HG03103 (cell line): ENCODE results near the gene C5orf46.

Source experiments
- ATAC-seq: cut with Tn5 transposase; IDR thresholded peaks from one replicate; pipeline ENCODE4 v1.9.1; 2021; ENCODE audit warnings: low read depth; ENCODE audit not compliant: unreplicated experiment

Gene C5orf46

DNA sequence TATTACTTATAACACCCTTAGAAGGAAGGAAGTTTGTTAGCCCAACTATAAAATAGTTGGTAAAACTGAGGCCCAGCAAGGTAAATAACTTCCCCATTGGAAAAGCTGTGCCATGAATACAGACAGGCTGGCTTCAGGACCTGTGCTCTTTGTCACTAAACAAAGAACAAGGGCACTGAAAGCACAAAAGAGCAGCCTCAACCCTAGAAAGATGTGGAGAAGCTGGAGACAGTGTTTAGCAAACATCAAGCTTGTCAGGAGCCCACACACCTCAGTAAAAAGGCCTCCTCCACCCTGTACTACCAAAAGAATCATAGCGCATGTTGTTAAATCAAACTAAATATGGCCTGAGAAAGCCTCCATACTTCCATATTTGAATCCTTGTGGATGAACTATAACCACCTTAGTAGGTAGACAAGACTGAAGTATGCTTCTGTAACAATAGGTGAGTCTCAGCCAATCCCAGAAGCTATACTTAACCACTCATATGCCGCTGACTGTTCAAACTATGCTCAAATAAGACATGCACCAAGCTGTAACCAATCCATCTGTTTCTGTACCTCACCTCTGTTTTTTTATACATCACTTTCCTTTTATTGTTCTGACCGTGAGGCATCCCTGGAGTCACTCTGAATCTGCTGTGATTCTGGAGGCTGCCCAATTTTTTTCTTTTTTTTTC, 46.2 kb downstream of the C5orf46 start:
- ATAC-seq = no peak

DNA sequence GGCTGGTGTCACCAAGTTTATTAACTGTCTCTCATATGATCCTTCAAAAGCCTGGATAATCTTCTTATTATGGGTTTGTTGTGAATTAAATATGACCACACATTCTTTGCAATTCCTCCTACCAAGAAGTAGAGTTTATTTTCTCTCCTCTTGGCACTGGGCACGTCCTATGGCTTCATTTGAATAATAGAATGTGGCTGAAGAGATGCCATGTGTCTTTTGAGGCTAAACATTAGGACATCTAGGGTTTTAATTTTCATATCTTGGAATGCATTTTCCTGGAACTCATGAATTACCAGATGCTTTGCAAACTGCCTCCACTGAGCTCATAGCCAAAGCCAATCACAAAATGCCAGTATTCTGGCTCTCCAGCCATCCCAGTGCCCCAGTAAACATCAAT, 47.8 kb downstream of the C5orf46 start:
- no peak for ATAC-seq

DNA sequence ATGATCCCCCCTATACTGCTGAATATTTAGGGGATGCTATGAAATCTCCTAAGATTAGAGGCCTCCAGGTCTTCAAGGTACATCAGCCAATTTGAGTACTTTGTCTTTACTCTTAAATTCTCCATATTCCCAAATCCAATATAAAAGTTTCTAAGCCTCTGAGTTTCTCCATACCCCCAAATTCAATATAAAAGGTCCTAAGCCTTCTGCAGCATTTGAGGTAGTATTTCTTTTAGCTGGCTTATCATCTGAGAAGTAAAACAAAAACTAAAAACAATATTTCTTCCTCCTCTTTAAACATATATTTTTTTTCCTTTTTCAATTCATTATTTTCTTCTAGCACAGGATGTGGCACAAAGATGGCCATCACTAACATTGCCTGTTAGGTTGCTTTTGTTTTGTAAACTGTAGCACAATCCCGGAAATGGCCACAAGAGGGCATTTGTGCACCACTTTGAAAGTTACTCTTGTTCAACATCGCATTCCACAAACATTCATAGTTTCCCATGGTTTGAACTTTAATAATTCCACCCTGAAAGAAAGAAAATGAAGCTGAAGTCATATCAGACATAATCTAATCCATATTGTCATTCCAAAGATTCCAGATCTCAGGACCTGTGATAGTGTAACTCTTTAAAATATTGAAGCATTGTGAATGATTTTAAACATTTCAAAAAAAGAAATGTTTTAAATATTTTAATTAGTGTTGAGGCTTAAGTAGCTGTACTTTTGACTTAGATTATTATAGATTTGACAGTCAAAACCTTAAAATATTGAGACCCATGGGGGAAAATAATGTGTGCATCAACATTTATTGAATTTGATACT, 48.8 kb downstream of the C5orf46 start:
- ATAC-seq = peak; percentile 86

DNA sequence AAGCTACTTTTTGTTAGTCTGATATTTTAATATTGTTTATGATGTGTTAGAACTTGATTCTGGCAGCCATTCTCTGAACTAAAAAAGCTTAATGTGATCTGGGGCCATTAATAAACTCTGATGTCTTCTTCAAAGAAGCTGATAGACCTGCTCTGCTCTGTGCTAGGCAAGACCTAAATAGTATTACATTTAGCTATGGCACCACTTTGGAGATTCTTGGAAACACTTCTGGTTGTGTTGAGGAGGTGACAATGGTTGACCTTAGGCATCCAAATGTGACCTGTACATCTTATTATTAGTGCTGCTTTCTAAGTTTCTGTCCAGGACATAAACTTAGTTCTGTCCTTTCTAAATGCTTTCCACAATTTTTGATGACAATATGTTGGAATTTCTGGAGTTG, 49.5 kb downstream of the C5orf46 start:
- ATAC-seq = no peak

DNA sequence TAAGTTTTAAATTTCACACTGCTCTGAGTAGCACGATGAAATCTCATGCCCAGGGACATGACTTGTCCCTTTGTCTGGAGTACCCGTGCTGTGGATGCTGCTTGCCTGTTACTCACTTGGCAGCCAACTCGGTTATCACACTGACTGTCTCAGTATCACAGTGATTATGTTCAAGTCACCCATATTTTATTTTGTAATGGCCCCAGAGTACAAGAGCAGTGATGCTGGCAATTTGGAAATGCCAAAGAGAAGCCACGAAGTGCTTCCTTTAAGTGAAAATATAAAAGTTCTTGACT, 50.6 kb downstream of the C5orf46 start:
- ATAC-seq = no peak

DNA sequence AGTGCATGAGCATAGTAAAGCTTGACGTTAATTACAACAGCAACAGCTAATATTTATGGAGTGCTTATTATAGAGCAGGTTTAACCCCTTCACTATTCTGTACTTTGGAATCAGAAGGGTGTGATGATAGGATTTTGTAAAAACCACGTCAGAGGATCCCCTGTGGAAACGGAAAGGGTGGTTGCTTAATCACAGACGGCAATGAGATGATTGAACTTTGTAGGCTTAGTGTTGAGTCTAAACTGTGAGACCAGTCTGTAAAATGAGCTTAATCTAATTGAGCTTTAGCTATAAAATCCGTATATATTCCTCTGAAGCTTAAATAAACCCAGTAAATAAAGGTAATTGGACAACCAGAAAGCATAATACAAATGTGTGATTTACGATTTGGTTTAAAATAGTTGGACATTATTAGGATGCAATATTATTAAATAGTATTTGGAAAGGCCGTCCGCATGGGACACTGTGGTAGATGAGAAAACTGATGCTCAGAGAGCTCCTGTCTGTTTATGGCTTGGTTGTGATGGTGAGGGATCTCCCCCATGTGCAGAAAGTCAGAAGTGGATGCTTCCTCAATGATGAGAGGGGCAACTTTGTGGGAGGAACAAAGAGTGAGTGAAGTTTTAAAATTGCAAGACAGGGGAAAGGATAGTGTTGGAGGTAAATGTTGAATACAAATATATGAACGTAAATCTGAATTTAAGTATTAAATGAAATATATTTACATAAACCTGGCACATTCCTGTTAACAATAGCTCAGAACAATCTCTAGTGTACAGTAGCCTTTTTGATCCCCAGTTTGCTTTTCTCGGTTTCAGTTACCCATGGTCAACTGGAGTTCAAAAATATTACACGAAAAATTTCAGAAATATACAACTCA, 51.2 kb downstream of the C5orf46 start:
- no peak for ATAC-seq

DNA sequence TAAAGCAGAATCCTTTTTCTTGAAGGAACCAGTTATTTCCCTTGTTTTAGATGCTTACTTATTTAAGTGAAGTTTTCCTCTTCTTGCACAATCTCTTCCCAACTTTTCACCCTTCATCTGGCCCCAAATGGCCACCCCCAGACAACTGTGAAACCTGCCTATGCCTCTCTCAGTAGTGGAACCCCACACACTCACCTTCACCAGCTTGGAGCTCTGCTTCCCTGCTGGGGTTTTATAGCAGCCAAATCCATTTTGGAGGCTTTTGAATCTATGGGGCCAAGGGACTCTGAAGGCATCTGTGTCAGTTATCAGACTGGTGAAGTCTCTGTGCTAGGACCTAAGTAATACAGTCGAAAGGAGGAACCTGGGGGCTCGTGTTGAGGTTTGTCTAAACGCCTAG, 52.0 kb downstream of the C5orf46 start:
- ATAC-seq = no peak

DNA sequence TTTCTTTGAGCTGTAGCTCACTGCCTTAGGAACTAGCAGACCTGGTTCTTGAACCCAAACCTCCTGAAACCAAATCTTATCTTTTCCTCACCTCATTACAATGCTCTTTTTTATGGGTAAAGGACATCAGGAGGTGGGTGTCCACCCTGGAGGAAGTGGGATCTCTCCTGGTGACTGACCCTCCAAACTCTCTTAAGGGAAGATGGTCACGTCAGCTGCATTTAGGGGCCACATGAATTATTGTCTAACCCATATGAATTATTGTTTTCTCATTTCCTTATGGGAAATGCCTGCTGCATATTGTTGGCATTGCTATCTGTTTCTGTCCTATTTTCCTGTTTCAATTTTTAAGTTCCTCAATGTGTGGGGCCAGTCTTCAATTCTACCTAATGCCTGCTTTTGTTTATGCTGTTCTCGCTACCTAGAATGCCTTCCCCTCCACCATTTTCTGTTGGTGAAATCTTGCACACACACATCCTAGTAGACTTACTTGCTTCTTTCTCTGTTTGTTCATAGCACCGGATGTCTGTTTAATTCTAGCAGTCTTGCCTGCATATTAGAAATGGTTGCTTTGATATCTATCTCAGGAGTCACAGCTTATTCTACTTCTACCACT, 52.9 kb downstream of the C5orf46 start:
- no peak for ATAC-seq

DNA sequence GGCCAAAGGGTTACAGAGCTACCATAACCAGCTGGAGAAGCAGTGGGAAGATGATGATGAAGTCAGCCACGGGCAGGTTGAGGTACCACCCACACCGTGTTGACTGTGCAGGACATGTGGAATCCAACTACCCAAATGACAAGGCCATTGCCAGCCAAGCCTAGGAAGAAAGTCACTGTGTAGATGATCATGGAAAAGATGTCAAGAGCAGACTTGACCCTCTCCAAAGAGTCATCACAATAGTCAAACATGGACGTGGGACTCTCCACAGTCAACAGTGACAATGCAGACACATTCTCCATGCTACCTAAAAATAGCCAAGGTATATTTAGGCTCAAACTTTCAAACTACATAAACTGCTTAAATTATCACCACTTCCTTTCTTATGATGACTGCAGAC, 54.0 kb downstream of the C5orf46 start:
- no peak for ATAC-seq

DNA sequence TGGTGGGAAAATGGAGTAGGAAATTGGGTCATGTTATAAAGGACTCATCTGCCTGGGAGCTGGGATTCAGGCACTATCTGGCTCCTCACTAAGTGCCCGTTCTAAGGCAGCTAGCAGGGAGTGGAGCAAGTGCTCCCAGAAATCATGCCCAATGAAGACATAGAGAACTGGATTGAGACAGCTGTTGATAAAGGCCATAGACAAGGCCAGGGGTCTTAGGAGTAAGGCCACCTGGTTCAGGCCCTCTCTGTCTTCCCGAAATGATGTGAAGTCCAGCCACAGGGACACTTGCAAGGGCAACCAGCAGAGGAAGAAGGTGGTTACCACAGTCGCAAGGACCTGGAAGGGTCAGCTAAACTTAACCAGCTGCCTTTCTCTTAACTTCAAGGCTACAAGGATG, 54.8 kb downstream of the C5orf46 start:
- no peak for ATAC-seq

DNA sequence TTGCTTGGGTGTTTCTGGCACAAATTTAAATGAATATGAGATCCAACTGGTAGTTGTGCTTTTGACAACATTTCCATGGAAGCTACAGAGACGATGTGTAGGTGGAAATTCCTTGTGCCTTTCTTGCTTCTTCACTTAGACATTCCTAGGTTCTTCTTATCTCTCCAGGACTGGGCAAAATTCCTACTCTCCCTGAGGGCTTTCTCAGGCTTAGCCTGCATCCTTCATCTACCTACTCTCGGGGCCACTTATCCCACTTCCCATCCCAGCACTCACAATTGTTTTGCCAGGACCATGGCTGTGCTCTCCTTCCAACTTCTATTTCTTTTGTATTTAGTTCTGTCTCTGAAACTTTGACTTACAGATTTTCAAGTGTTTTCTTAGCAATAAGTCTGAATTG, 57.1 kb downstream of the C5orf46 start:
- ATAC-seq = no peak

DNA sequence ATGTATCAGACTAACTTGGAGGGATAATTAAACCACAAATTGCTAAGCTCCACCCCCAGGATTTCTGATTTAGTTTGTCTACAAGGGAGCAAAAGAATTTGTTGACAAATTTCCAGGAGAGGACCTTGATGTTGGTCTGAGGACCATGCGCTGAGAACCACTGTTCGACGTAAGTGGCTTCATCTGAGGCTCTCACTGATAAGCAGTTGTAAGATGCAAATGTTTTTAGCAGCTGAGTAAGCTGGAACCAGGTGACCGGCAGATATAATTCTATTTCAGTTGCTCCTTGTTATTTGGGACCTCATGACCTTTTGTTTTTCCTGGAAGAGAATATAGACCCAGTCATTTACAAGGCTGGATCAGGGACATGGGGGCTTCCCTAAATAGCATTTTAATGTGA, 60.7 kb downstream of the C5orf46 start:
- ATAC-seq = no peak

DNA sequence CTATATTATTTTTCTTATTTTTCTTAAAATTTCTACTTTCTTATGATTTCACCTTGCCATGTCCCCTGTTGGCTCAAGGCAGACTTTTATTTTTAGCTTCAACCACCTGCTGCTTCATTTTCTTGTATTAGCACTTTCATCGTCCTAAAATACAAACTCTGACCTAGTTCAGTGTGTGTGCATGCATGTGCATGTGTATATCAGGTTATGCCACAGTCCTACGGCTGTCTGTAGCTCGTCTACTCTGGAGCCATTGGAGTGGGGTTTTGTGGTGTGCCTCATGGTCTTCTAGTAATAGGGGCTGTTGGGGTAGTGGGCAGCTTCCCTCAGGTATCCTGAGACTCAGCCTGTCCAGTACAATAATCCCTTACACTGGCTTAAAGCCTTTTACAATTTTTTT, 61.5 kb downstream of the C5orf46 start:
- no peak for ATAC-seq

DNA sequence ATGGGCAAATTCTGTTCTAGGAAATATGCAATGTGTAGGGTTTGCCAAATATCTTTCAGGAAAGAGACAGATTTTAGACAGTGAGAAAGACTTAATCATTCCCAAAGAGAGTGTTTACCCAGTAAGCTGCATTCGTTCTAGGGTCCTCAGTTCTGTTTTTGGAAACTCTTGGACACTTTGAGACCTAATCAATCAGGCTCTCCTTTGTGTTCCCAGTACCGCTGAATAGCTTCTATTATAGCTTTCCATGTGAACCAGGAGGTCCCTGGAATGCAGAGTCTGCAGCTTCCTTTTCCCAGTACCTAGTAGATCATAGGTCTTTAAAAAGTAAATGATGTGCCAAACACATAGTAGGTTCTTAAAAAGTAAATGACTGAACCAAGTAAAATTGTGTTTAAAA, 63.5 kb downstream of the C5orf46 start:
- ATAC-seq = no peak
